ENCODE data around the gene WASF2.

DNA sequence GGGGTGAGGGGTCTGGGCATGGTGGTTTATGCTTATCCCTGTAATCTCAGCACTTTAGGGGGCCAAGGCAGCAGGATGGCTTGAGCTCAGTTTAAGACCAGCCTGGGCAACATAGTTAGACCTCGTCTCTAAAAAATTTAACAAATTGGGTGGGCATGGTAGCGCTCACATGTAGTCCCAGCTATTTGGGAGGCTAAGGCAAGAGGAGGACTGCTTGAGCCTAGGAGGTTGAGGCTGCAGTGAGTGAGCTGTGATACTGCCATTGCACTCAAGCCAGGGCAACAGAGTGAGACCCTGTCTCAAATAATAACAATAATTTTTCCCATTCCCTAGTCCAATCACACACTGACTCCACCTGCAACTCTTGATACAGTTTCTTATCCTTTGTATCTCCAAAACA, 6.3 kb downstream of the WASF2 start:
- TF ChIP-seq RAD21 (IDR thresholded peaks at IDR 0.05; ENCODE audit: low read length) (no peak), CTCF (conservative IDR thresholded peaks at IDR 0.05; ENCODE audit: low read depth, low read length) (no peak), BHLHE40 (IDR thresholded peaks at IDR 0.05; ENCODE audit: low read depth, low read length) (no peak), ELK1 (IDR thresholded peaks at IDR 0.05; ENCODE audit: borderline replicate concordance, low read depth, low read length) (no peak), POLR2A (IDR thresholded peaks at IDR 0.05; ENCODE audit: low read depth, low read length) (no peak), CEBPB (IDR thresholded peaks at IDR 0.05; ENCODE audit: low read depth, low read length) (no peak), RFX5 (IDR thresholded peaks at IDR 0.05; ENCODE audit: low read depth, low read length) (no peak), MXI1 (IDR thresholded peaks at IDR 0.05; ENCODE audit: borderline replicate concordance, low read depth, low read length) (no peak), FOS (IDR thresholded peaks at IDR 0.05; ENCODE audit: low read depth, low read length) (no peak)
- TF ChIP-seq, protein P1, sequence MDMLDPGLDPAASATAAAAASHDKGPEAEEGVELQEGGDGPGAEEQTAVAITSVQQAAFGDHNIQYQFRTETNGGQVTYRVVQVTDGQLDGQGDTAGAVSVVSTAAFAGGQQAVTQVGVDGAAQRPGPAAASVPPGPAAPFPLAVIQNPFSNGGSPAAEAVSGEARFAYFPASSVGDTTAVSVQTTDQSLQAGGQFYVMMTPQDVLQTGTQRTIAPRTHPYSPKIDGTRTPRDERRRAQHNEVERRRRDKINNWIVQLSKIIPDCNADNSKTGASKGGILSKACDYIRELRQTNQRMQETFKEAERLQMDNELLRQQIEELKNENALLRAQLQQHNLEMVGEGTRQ (IDR thresholded peaks at IDR 0.05; ENCODE audit: low read depth, low read length), result no peak
